ENCODE results near the gene C1orf87.

C1orf87 gene

DNA sequence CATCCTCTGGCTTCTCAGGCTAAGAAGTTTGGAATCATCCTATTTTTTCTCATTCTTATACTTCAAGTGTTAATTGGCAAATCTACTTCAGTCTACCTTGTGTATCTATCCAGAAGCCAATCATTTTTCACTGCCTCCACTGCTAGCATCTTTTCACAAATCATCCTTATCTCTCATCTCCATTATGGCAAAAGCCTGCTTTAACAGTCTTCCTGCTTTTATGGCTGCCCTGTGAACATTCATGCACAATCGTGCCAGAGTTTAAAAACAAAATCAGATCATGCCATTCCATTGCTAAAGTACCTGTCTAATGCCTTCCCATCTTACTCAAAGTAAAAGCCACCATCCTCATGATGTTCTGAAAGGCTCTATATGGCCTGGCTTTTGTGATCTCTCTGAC is 127.8 kb downstream of the C1orf87 start:
- ATAC-seq = no peak
